Glomerular visceral epithelial cell (primary cell): ENCODE data around the gene KRTAP26-1.

Source experiments
- DNase-seq: peaks from one replicate; pipeline ENCODE4 v3.0.0-alpha.2; 2016; ENCODE audit errors: extremely low spot score

The KRTAP26-1 gene

GRCh38 chr21:30320215-30320614 lies at the start of gene KRTAP26-1:
KRTAP26-1 (minus strand) TSS chr21:30320315; CDS start chr21:30320035, 280 bp downstream.
- DNase-seq: no peak

GRCh38 chr21:30355906-30356305 lies 35.8 kb upstream of the KRTAP26-1 start:
- no peak for DNase-seq

- no peak for DNase-seq
Observed at GRCh38 chr21:30354308-30355005, 34.3 kb upstream of the KRTAP26-1 start.

GRCh38 chr21:30351534-30351933 lies 31.4 kb upstream of the KRTAP26-1 start:
- no peak for DNase-seq

- DNase-seq: no peak
Observed at GRCh38 chr21:30349572-30349971, 29.5 kb upstream of the KRTAP26-1 start.

GRCh38 chr21:30348506-30348905 lies 28.4 kb upstream of the KRTAP26-1 start, which contains the start of gene KRTAP23-1:
KRTAP23-1 (minus strand) TSS chr21:30348606; CDS start chr21:30348606, 0 bp downstream.
- no peak for DNase-seq

- DNase-seq: no peak
Observed at GRCh38 chr21:30345014-30345413, 24.9 kb upstream of the KRTAP26-1 start.

- DNase-seq: no peak
Observed at GRCh38 chr21:30340714-30341573, 20.8 kb upstream of the KRTAP26-1 start.

GRCh38 chr21:30338717-30339116 lies 18.6 kb upstream of the KRTAP26-1 start:
- no peak for DNase-seq

GRCh38 chr21:30337772-30338171 lies 17.7 kb upstream of the KRTAP26-1 start:
- no peak for DNase-seq

GRCh38 chr21:30337276-30337744 lies 17.2 kb upstream of the KRTAP26-1 start, which contains the start of gene KRTAP27-1:
KRTAP27-1 (minus strand) TSS chr21:30337694; CDS start chr21:30337668, 26 bp downstream.
- no peak for DNase-seq

GRCh38 chr21:30336596-30336995 lies 16.5 kb upstream of the KRTAP26-1 start:
- DNase-seq: no peak

GRCh38 chr21:30333736-30334135 lies 13.6 kb upstream of the KRTAP26-1 start:
- DNase-seq: no peak

GRCh38 chr21:30332681-30333080 lies 12.6 kb upstream of the KRTAP26-1 start:
- no peak for DNase-seq

- DNase-seq: no peak
Observed at GRCh38 chr21:30329203-30329875, 9.2 kb upstream of the KRTAP26-1 start.

- no peak for DNase-seq
Observed at GRCh38 chr21:30326390-30326789, 6.3 kb upstream of the KRTAP26-1 start.

- no peak for DNase-seq
Observed at GRCh38 chr21:30315701-30316100, 4.4 kb downstream of the KRTAP26-1 start.

- no peak for DNase-seq
Observed at GRCh38 chr21:30306884-30307283, 13.2 kb downstream of the KRTAP26-1 start.

GRCh38 chr21:30305136-30305535 lies 15.0 kb downstream of the KRTAP26-1 start:
- no peak for DNase-seq

GRCh38 chr21:30289215-30289614 lies 30.9 kb downstream of the KRTAP26-1 start, which contains the start of gene KRTAP25-1:
KRTAP25-1 (minus strand) TSS chr21:30289514; CDS start chr21:30289490, 24 bp downstream.
- DNase-seq: no peak

GRCh38 chr21:30282850-30283249 lies 37.3 kb downstream of the KRTAP26-1 start, which contains the start of gene KRTAP24-1:
KRTAP24-1 (minus strand) TSS chr21:30282950; CDS start chr21:30282932, 18 bp downstream.
- DNase-seq: no peak

GRCh38 chr21:30271611-30272010 lies 48.5 kb downstream of the KRTAP26-1 start:
- DNase-seq: no peak
